ENCODE measurements around the gene RFPL2.

GRCh38 chr22:32233091-32233490, 28.2 kb upstream of the RFPL2 start:
- TF ChIP-seq CTCF (IDR thresholded peaks at IDR 0.05) (no peak), POLR2A (IDR thresholded peaks at IDR 0.05) (no peak)

Data from heart left ventricle (tissue), 13 donors.